WERI-Rb-1 (cell line): ENCODE measurements around the gene CTNNA3.

Experiments used
- DNase-seq: peaks from one replicate; pipeline ENCODE4 v3.0.0-alpha.2; 2020
- H3K27ac ChIP-seq: fragments of 250-450 bp; sonication (Bioruptor Pico); 2 replicates; pipeline ENCODE4 v1.5.1; 2020; ENCODE audit warnings: mild to moderate bottlenecking, moderate library complexity
- H3K27me3 ChIP-seq: fragments of 250-450 bp; sonication (Bioruptor Pico); 2 replicates; pipeline ENCODE4 v1.5.1; 2021; ENCODE audit warnings: mild to moderate bottlenecking, low read depth, moderate library complexity; ENCODE audit not compliant: insufficient read depth, severe bottlenecking
- H3K36me3 ChIP-seq: fragments of 250-450 bp; sonication (Bioruptor Pico); 2 replicates; pipeline ENCODE4 v1.5.1; 2020; ENCODE audit warnings: mild to moderate bottlenecking, moderate library complexity
- H3K4me3 ChIP-seq: 2 replicates; pipeline ENCODE4 v1.5.1; 2011; ENCODE audit warnings: low read depth, mild to moderate bottlenecking, control low read depth, low read length
- H3K9me3 ChIP-seq: fragments of 250-450 bp; sonication (Bioruptor Pico); 2 replicates; pipeline ENCODE4 v1.5.1; 2021; ENCODE audit warnings: mild to moderate bottlenecking, moderate library complexity; ENCODE audit not compliant: severe bottlenecking
- CTCF ChIP-seq: IDR thresholded peaks from 2 replicates; pipeline ENCODE4 v1.5.1; 2011; ENCODE audit warnings: low read depth, mild to moderate bottlenecking, control low read depth, inconsistent platforms, low read length

The CTNNA3 gene

DNA sequence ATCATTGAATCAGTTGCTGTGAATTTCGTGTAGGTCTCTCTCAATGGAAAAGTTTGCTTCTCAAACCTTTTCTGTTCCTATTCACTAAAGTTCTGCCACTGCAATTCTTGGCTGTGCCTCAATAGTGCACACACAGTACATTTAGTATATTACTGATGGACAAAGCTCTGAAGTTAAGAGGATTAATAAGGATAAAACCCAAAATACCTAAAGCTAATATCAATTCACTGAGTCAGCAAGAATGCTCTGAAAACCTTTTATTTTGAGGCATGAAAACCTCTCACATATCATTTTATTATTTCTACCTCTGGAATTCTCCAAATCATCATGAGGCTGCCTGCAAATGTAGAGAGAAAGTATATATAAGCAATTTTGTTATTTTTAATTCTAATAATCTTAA, 1403.5 kb downstream of the CTNNA3 start:
- no peak for DNase-seq
- no peaks in the 10 kb centered on the region for H3K27me3 ChIP-seq
- no peaks in the 10 kb centered on the region for H3K36me3 ChIP-seq
- H3K27ac ChIP-seq = no peak overlapping the region
- no peak overlapping the region for H3K4me3 ChIP-seq
- no peak for TF ChIP-seq CTCF
- H3K9me3 ChIP-seq = no peaks in the 10 kb centered on the region

GRCh38 chr10:66291133-66291532, 1404.9 kb downstream of the CTNNA3 start:
- H3K36me3 ChIP-seq = no peaks in the 10 kb centered on the region
- H3K27me3 ChIP-seq = no peaks in the 10 kb centered on the region
- H3K9me3 ChIP-seq = no peaks in the 10 kb centered on the region
- H3K27ac ChIP-seq = no peak overlapping the region
- H3K4me3 ChIP-seq = no peak overlapping the region
- DNase-seq = no peak
- TF ChIP-seq CTCF = no peak

GRCh38 chr10:66284621-66285020, 1411.4 kb downstream of the CTNNA3 start:
- Histone ChIP-seq H3K36me3 (no peaks in the 10 kb centered on the region), H3K27me3 (no peaks in the 10 kb centered on the region), H3K9me3 (no peaks in the 10 kb centered on the region), H3K27ac (no peak overlapping the region), H3K4me3 (no peak overlapping the region)
- no peak for DNase-seq
- TF ChIP-seq CTCF = no peak

DNA sequence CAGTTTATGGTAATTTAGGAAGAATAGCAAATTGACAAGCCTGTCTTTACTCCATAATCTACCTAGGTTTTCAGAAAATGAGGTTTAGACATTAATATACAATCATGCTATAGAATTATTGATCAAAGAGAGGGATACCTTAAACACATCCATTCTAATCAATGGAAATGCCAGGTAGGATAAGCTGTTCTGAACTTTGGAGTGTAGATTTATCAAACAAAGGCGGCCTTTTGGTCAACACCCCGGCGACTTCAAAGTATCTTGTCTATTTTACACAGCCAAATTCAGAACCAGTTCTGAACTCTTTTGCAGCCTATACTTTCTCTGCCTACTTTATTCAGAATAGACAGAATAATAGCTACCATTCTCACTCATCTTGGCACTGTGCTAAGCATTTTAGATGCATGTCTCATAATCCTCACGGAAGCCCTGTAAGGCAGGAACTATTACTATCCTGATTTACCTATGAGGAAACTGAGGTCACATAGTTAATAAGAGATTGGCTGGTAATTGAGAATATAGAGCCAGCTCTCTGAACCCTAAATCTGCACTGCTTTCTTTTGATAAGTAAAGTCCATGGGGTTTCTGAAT, 1412.0 kb downstream of the CTNNA3 start:
- H3K36me3 ChIP-seq = no peaks in the 10 kb centered on the region

DNA sequence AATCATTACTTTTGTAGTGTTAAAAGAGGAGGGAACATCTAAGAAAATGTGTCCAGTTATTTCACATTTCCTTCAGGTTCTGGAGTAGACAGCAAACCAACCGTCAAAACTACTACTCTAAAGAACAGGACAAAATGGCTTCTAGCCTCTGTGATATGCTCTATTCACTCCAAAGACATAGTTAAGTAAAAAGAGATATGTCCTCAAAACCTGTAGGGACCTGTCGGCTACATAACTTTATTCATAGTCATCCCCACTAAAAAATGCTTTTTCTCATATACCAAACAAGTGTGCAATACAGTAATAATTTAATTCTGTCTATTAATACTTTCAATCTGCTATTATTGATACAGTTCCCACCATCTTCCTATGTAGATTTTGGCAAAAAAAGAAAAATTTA, 1412.9 kb downstream of the CTNNA3 start:
- no peak for DNase-seq
- no peak overlapping the region for H3K27ac ChIP-seq
- no peak for TF ChIP-seq CTCF
- no peaks in the 10 kb centered on the region for H3K36me3 ChIP-seq
- H3K27me3 ChIP-seq = no peaks in the 10 kb centered on the region
- H3K4me3 ChIP-seq = no peak overlapping the region
- H3K9me3 ChIP-seq = no peaks in the 10 kb centered on the region

More for the DNA sequence above, 1412.0 kb downstream of the CTNNA3 start:
- H3K27ac ChIP-seq = no peak overlapping the region
- no peaks in the 10 kb centered on the region for H3K9me3 ChIP-seq
- no peaks in the 10 kb centered on the region for H3K27me3 ChIP-seq
- no peak overlapping the region for H3K4me3 ChIP-seq
- TF ChIP-seq CTCF = no peak
- DNase-seq = no peak

- Histone ChIP-seq H3K27ac (no peak overlapping the region), H3K9me3 (no peaks in the 10 kb centered on the region), H3K27me3 (no peaks in the 10 kb centered on the region), H3K36me3 (no peaks in the 10 kb centered on the region), H3K4me3 (no peak overlapping the region)
- TF ChIP-seq CTCF = no peak
- DNase-seq = no peak
Observed at GRCh38 chr10:66281327-66281726, 1414.7 kb downstream of the CTNNA3 start.
